GM21515 (cell line): Measurements from ENCODE around the gene FAM234A.
A peak's percentile ranks its signal among the peaks of the same experiment; 100 is the strongest.
"Not testable (repeated sequence)": the region's sequence is repeated elsewhere in the genome, so short reads cannot be mapped to it uniquely, and the experiment has no call there.

Experiments used
- ATAC-seq: cut with Tn5 transposase; IDR thresholded peaks from one replicate; pipeline ENCODE4 v1.9.1; 2021; ENCODE audit not compliant: unreplicated experiment

Gene FAM234A

DNA sequence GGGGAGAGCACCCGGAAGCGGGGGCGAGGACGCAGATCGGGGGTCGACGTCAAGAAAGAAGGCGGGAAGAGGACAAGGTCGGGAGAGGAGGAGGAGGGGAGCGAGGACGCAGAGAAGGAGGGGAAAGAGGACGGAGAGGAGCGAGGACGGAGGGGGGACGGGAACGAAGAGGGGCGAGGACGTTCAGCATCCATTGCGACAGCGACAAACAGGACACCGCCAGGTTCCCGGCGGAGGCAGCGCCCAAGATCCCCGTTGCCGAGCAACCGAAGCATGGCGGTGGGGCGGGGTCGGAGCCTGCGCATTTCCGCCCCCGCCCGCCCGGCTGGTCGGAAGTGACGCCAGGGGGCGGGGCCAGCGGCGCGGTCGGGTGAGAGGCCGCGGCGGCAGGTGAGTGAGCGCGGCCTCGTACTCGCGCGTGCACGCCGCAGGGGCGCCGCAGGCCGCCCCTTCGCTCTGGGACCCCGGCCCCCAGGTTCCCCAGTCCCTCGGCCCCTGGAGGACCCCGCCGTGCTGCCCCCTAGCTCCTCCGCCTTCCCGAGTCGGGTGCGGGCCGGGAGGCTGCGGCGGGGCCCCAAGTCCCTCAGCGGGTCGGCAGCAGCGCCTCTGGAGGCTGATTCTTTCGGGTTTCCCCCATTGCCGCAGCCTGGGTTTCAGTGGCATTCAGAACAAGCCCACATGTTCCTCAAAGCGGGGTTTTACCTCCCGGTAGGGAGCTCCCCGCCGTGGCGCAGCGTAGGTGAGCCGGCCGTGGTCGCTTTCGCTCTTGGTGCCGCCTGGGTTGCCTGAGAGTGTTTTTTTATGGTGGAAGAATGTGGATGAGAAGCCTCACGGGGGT is at the start of gene FAM234A:
Gene FAM234A (plus strand): TSS at position 354 of the 838 bp plus-strand sequence. CDS start 19,593 bp downstream, outside the sequence.
- ATAC-seq = peak; percentile 73

DNA sequence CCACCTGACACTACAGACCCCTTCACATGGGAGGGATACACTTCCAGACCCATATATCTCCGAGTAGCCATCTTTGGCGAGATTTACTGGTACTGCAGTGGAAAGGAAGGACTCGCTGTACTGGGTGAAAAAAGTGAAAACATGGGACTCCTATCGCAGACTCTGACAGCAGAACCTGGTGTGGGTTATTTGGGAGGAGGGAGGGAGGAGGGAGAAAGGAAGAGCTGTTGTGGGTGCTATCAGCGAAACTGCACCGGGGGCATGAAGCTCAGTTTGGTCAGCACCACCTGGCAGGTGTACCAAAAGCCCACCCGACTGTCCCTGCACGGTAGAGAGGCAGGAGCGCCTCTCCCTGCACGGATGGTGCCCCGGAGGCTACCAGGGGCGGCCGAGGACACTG is 49.4 kb upstream of the FAM234A start:
- ATAC-seq = no peak

DNA sequence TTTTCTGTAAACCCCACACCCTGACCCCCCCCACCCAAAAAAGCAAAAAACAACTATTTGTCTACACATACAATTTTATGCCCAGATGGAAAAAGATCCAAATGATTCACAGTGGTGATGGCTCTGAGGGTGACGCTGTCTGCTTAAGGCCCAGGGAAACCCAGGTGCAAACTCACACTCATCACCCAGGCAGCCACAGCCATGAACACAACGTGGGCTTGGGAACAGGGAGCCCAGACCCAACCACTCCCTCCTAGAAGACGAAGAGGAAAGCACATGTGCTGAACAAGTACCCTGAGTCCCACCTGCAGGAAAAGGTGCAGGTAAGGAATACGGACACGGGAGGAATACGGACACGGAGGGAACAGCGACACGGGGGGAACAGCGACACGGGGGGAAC is 48.9 kb upstream of the FAM234A start:
- ATAC-seq = no peak

DNA sequence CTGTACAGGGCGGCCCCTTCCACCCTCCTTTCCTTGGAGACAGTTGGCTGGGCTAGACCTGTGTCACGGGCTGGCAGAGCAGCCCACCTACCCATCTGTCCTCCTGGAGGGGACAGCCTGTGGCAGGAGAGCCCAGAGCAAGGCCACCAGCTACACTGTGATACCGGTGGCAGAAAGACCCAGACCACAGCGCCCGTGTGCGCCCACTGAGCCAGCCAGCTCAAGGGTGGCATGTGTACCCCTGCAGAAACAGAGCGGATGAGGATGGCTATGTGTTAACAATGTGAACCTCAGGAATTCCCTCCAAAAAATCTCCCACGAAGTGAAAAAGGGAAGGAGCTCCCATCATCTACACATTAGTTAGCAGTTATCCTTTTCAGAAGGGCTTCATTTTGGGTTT is 47.3 kb upstream of the FAM234A start:
- ATAC-seq = no peak

DNA sequence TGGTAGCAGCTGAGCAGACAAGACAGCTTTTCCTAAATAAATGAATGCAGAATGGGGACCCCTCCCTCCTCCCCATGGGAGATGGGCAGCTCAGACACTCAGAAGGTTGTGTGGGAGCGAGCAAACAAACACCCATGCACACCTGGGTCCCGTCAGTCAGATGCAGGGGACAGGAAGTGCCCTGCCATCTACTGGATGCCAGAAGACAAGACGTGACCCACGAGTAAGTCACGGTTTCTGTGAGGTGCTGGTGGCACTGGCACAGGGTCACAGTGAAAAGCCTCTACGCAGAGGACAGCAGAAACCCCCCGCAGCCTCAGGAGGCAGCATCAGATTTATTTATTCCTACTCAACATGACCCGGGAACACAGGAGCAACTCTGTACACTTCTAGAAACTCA is 45.9 kb upstream of the FAM234A start:
- no peak for ATAC-seq

GRCh38 chr16:189604-190186 is 44.9 kb upstream of the FAM234A start:
- no peak for ATAC-seq

- no peak for ATAC-seq
These were observed 42.8 kb upstream of the FAM234A start for GRCh38 chr16:191831-192230.

- no peak for ATAC-seq
These were observed 41.9 kb upstream of the FAM234A start for GRCh38 chr16:192686-193085.

GRCh38 chr16:193441-193840 is 41.2 kb upstream of the FAM234A start:
- no peak for ATAC-seq

DNA sequence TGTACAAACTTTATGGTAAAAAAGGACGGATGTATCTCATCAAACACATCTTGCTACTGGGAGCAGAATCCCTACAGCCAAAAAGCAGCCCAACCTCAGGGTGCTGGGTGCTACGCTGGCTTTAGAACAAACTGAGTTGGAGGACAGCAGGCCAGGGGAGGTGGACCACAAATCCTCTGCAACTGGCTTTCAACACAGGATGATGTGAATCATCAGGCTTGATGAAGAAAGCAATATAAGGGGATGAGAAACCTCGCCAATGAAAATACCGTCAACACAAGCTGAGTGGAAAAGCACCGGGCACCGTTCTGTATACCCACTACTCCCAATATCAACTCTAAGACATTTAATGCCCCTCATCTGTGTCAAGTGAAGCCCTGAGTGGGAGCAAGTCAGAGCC is 40.1 kb upstream of the FAM234A start:
- ATAC-seq = no peak

- ATAC-seq = no peak
These were observed 34.2 kb upstream of the FAM234A start for GRCh38 chr16:200388-200787.

GRCh38 chr16:203246-203645 is 31.4 kb upstream of the FAM234A start:
- ATAC-seq = no peak

DNA sequence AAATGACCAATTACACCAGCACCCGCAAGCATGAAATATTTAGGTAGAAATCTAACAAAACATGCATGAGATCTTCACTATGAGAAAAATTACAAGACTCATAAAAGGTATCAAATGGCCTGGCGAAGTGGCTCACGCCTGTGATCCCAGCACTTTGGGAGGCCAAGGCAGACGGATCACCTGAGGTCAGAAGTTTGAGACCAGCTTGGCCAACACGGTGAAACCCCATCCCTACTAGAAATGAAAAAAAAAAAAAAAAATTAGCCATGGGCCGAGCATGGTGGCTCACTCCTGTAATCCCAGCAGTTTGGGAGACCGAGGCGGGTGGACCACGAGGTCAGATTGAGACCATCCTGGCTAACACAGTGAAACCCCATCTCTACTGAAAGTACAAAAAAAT is 30.6 kb upstream of the FAM234A start:
- ATAC-seq = not testable (repeated sequence)

DNA sequence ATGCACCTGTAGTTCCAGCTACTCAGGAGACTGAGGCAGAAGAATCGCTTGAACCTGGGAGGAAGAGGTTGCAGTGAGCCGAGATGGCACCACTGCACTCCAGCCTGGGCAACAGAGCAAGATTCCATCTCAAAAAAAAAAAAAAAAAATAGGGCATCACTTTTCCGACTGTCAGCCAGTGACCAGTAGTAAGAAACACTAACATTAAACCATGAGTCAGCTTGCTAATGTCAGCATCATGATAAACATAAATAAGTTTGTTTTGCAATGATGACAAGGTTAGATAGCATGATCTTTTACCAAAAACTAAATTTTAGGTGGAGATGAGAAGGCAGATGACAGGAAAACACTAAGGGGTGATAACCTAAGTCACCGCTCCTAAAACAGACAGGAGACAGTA is 25.3 kb upstream of the FAM234A start:
- not testable (repeated sequence) for ATAC-seq

GRCh38 chr16:211631-212180 is 22.9 kb upstream of the FAM234A start:
- not testable (repeated sequence) for ATAC-seq

GRCh38 chr16:212999-213398 is 21.6 kb upstream of the FAM234A start:
- no peak for ATAC-seq

GRCh38 chr16:220021-220420 is 14.6 kb upstream of the FAM234A start:
- no peak for ATAC-seq

DNA sequence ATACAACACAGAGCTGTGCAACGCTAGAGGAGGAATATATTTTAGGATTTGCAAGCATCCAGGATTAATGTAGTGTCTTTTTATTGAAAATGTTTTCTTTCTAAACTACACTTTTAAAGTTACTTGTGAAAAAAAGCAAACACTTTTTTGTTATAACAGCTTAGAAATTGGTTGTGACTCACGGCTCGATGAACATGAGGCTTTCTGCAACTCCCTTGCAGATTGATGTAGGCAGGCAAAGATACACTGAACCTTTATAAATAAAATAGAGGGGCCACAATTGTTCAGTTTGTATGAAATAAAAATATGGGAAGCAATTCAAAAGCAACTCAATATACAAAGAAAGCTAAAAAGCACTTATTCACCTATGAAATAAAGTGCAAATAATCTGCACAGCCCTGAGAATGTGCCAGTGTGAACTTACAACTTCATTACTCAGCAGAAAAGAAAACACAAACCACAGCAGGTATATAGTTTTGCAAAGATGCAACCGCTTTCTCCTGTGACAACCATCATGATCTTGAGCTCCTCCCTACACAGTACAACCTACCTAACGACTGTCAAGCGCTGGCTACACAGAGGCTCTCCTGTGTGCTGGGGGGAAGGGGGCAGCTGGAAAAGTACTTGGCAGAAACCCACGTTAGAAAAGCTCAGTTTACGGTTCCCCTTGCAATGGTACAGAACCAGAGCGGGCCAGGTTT is 6.3 kb upstream of the FAM234A start:
- ATAC-seq = peak; percentile 11

DNA sequence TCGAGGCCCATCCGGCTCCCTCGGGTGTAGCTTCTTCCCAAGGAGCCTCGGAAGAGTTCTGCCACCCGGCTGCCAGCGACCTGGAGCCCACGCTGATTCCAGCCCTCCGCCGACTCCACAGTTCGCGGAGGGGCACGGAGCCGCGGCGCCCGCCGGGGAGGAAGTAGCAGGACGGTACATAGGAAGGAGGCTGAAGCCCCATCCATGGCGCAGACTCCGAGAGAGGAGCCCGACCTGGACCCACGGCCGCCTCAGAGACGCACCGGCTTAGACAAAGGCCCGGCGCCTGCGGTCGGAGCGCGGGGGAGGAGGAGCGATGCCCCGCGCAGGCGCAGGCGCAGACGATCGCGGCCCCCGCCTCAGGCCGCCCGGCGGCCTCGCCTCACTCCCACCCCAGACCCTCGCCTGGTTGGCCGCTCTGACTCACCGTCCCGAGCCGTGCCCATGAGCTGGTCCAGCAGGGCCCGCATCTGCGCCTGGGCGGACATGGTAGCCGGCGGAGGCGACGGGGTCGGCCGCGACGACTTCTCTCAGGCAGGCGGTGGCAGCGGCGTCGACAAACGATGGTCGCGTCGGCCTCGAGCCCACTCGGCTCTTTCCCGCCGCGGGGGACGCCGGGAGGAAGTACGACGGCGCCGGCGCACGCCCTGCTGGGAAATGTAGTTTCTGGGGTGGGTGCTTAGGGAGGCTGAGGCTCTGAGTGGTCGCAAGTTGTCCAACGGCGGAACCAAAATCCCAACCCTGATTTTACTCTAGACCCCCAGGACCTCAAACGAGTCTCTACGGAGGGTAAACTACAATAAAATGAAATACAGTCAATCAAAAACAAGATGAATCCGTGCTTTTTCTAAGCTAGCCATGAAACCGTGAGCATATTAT is 5.5 kb upstream of the FAM234A start, which contains the start of gene LUC7L:
Gene LUC7L (minus strand): TSS at position 598 of the 879 bp plus-strand sequence. CDS start 110 bp downstream, at position 488.
- ATAC-seq = peak; percentile 75

- ATAC-seq = no peak
These were observed 4.8 kb upstream of the FAM234A start for GRCh38 chr16:229731-230281.
